ENCODE results near the gene ZNF780A.

Gene ZNF780A

DNA sequence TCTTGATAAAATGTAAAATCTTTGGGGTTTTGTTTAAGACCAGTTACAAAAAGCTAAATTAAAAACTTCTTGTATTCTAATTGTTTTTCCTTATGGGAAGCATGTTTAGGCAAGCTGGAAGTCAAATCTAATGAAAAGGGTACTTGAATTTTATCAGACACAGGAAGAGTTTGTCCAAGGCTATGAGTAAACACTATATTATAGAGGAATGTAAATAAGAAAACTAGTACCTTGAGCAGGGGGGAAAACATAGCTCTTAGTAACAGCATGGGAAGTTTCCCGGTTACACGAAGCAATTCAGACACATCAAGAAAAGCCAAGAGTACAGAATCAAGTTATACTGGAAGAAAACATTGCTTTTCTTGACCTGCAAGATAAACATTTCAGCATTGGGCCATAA, 19.8 kb upstream of the ZNF780A start:
- TF ChIP-seq CTCF (IDR thresholded peaks at IDR 0.05; ENCODE audit: insufficient read depth, low read length, missing control alignments) = no peak
- CTCF ChIA-PET = interaction anchor here (0.6 kb wide), 1 partner anchor 1339 kb away, joined by 3 read pairs; no protein-coding TSS in a partner anchor
- POLR2A ChIA-PET = no interaction called here

DNA sequence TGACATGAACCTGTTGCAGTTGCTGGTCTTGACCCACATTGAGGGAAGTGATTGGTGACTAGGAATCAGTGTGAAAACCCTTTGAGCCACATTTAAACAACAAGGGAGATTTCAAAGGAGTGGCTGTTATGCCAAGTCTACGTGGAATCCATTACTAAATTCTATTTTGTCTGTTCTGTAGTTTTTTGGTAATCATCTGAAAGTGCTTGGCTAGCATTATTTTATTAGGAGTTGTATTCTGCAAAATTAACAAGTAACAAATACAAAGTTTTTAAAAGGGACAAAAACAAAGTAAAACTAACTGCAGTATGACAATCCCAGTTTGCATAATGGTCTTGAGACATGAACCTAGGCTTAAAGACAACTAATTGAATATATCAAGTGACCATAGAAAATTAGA, 14.0 kb upstream of the ZNF780A start:
- DNase-seq (ENCODE audit: low read depth, low spot score) = no peak
- CTCF ChIA-PET = no interaction called here
- no peak for TF ChIP-seq CTCF (IDR thresholded peaks at IDR 0.05; ENCODE audit: insufficient read depth, low read length, missing control alignments)
- POLR2A ChIA-PET = no interaction called here
- H3K4me3 ChIP-seq (ENCODE audit: low read depth, low read length) = no peak overlapping the region

More for the DNA sequence above, 19.8 kb upstream of the ZNF780A start:
- no peak for DNase-seq (ENCODE audit: low read depth, low spot score)
- no peak overlapping the region for H3K4me3 ChIP-seq (ENCODE audit: low read depth, low read length)

GRCh38 chr19:40103600-40103999, 12.9 kb upstream of the ZNF780A start:
- CTCF ChIA-PET = no interaction called here
- no peak for TF ChIP-seq CTCF (IDR thresholded peaks at IDR 0.05; ENCODE audit: insufficient read depth, low read length, missing control alignments)
- no peak for DNase-seq (ENCODE audit: low read depth, low spot score)
- POLR2A ChIA-PET = no interaction called here
- no peak overlapping the region for H3K4me3 ChIP-seq (ENCODE audit: low read depth, low read length)

GRCh38 chr19:40101813-40102212, 11.1 kb upstream of the ZNF780A start:
- POLR2A ChIA-PET = no interaction called here
- TF ChIP-seq CTCF (IDR thresholded peaks at IDR 0.05; ENCODE audit: insufficient read depth, low read length, missing control alignments) = no peak
- no peak overlapping the region for H3K4me3 ChIP-seq (ENCODE audit: low read depth, low read length)
- CTCF ChIA-PET = interaction anchor here (0.8 kb wide), 1 partner anchor 63 kb away, joined by 3 read pairs; no protein-coding TSS in a partner anchor
- no peak for DNase-seq (ENCODE audit: low read depth, low spot score)

- CTCF ChIA-PET = no interaction called here
- TF ChIP-seq CTCF (IDR thresholded peaks at IDR 0.05; ENCODE audit: insufficient read depth, low read length, missing control alignments) = no peak
- no peak for DNase-seq (ENCODE audit: low read depth, low spot score)
- POLR2A ChIA-PET = no interaction called here
- H3K4me3 ChIP-seq (ENCODE audit: low read depth, low read length) = no peak overlapping the region
Measured at GRCh38 chr19:40093416-40093815, 2.7 kb upstream of the ZNF780A start.

DNA sequence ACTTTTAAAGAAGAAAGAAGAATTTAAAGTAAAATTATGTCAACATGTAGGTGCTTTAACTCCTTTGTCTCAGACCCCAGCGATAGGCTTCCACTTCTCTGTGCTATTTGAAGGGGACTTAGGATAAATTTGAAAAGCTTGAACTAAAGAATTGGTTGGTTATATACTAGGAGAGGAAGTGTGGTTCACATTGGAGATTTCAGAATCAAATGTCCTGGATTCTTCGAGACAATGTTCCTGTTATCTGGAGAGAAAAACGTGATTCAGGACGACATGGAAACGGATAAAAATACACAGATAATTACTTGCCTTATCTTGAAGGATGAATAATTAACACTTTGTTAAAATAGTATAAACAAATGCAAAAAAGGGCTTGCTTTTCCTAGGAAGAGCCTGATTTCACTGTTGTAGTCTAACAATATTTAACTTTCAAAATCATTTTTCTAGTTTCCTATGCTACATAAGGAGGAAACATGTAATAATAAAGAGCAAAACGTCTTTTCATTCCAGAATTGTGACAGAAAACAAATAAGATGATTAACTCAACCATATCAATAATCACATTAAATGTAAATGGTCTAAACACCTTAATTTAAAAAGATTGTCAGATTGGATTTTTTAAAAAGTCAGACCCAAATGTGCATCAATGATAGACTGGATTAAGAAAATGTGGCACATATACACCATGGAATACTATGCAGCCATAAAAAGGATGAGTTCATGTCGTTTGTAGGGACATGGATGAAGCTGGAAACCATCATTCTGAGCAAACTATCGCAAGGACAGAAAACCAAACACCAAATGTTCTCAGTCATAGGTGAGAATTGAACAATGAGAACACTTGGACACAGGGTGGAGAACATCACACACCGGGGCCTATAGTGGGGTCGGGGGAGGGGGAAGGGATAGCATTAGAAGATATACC, 724 bp upstream of the ZNF780A start:
- no peak for DNase-seq (ENCODE audit: low read depth, low spot score)
- H3K4me3 ChIP-seq (ENCODE audit: low read depth, low read length) = peak overlapping the region; percentile 85
- CTCF ChIA-PET = no interaction called here
- POLR2A ChIA-PET = interaction anchor here (0.9 to 1.0 kb wide), 2 partner anchors 18 to 57 kb away, joined by 3 to 4 read pairs; no protein-coding TSS in a partner anchor
- TF ChIP-seq CTCF (IDR thresholded peaks at IDR 0.05; ENCODE audit: insufficient read depth, low read length, missing control alignments) = no peak

Measured in AG04449 (cell line).